Measurements from ENCODE around the gene ONECUT1.

Gene ONECUT1

DNA sequence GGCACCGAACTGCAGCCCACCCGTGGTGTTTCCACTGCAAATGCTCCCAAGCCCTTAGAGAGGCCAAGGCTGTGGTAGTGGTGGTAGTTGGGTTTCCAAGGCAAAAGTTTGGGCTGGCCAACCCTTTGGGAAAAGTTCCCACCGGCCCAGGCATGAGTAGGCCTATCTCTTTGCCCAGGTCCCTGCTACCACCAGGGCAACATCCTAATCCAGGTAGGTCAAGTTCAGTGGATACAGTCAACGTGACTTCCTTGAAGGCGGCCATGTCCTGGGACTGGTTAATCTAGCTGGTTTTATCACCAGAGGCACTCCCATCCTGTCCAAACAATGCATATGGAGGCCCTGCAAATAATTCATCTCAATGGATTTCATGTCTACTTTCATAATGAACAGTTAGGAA is 1.6 kb upstream of the ONECUT1 start:
- TF ChIP-seq, protein P1, sequence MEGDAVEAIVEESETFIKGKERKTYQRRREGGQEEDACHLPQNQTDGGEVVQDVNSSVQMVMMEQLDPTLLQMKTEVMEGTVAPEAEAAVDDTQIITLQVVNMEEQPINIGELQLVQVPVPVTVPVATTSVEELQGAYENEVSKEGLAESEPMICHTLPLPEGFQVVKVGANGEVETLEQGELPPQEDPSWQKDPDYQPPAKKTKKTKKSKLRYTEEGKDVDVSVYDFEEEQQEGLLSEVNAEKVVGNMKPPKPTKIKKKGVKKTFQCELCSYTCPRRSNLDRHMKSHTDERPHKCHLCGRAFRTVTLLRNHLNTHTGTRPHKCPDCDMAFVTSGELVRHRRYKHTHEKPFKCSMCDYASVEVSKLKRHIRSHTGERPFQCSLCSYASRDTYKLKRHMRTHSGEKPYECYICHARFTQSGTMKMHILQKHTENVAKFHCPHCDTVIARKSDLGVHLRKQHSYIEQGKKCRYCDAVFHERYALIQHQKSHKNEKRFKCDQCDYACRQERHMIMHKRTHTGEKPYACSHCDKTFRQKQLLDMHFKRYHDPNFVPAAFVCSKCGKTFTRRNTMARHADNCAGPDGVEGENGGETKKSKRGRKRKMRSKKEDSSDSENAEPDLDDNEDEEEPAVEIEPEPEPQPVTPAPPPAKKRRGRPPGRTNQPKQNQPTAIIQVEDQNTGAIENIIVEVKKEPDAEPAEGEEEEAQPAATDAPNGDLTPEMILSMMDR (IDR thresholded peaks at IDR 0.05; ENCODE audit: insufficient read depth, low read length, missing control alignments) = no peak
- CTCF ChIA-PET = interaction anchor here (0.8 kb wide), 1 partner anchor 12 kb away, joined by 3 read pairs; no protein-coding TSS in a partner anchor
- H3K4me3 ChIP-seq (ENCODE audit: low read depth, low read length) = no peak overlapping the region
- POLR2A ChIA-PET = no interaction called here
- no peak for DNase-seq (ENCODE audit: low read depth, low spot score)

DNA sequence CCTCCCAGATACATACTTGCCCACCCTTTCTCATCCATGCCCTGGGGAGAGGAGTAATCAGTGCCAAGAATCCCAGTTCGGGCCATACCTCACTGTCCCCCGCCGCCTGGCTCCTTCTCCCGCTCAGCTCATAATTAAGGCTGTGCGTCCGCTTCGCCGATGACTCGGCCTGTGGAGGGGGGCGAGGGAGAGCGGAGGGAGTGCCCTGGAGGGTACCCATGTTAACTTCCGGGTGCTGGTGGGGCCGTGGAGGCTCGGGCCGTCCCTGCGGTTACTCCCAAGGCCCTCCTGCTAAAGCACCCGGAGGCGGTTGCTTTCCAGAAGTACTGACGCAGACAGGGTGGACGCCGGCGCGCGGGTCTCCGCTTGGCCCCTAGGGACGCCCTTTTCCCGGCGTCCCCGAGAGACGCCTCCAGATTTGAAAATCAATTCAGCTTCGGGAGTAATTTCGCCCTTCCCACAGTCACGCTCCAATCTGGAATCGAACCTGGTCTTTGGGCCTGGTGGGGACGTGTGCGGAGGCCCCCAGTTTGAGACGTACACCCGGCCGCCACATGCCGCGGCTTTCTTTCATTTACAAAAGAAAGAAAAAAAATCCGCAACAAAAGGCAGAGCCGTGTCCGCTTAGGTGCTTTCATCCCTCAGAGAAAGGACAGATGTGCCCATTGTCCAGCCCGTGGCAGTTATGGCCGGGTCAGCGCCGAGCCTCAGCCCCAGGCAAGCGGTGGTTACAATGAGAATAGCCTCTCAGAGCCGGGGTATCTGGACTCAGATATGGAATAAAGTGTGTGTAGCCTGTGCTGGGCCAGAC is 1.0 kb upstream of the ONECUT1 start:
- H3K4me3 ChIP-seq (ENCODE audit: low read depth, low read length) = peak overlapping the region; percentile 59
- no peak for DNase-seq (ENCODE audit: low read depth, low spot score)
- POLR2A ChIA-PET = no interaction called here
- CTCF ChIA-PET = no interaction called here
- TF ChIP-seq, protein P1 (IDR thresholded peaks at IDR 0.05; ENCODE audit: insufficient read depth, low read length, missing control alignments) = no peak

DNA sequence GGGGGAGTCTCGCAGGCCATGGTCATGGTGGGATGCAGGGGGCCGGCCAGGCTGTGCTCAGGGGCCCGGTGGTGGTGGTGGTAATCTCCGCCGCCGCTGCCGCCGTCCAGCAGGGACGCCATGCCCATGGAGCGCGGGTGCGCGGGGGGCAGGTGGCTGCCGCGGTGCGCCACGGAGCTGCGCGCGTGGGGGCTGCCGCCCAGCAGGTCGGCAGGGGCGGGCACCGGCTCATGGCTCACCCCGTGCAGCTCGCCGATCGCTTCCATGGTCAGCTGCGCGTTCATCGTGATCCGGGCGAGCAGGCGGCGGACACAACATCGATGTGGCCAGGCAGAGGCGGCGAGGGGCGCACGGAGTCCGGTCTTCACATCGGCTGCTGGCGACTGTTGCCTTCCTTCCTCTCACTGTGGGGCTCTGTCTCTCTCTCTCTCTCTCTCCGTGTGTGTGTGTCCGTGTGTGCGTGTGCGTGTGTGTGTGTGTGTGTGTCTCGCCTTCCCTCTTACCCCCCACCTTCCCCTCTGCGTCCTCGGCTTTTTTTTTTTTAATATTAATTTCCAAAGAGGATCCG is 451 bp downstream of the ONECUT1 start:
- DNase-seq (ENCODE audit: low read depth, low spot score) = no peak
- ChIA-PET CTCF (interaction anchor here (0.9 to 1.9 kb wide), 2 partner anchors 8 to 10 kb away, joined by 3 to 5 read pairs; no protein-coding TSS in a partner anchor), POLR2A (no interaction called here)
- peak overlapping the region; percentile 59 for H3K4me3 ChIP-seq (ENCODE audit: low read depth, low read length)
- TF ChIP-seq, protein P1 (IDR thresholded peaks at IDR 0.05; ENCODE audit: insufficient read depth, low read length, missing control alignments) = no peak

DNA sequence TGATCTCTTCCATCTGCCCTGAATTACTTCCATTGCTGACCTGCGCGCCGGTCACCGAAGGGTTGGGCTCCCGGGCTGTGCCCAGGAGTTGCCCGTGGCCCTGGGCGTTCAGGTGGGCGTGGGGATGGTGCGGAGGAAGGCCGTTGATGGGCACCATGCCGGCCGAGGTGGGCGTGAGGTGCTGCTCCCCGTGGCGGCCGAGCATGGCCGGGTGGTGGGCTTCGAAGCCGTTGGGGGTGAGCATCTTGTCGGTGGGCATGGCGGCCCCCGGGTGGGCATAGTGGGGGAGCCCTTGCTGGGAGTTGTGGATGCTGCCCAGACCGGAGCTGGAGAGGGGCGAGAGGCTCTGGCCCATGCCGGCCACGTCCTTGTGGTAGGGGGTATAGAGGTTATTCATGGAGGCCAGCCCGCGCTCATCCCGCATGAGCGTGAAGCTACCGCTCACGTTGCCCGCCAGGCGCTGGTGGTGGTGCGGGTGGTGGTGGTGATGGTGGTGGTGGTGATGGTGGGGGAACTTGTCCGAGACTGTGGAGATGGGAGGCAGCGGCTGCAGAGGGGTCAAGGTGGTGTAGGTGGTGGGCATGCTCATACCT is 1.0 kb downstream of the ONECUT1 start:
- POLR2A ChIA-PET = no interaction called here
- TF ChIP-seq, protein P1 (IDR thresholded peaks at IDR 0.05; ENCODE audit: insufficient read depth, low read length, missing control alignments) = no peak
- H3K4me3 ChIP-seq (ENCODE audit: low read depth, low read length) = no peak overlapping the region; the same call in 1 of the 2 replicates
- CTCF ChIA-PET = interaction anchor here (0.9 to 1.9 kb wide), 2 partner anchors 7 to 9 kb away, joined by 3 to 5 read pairs; no protein-coding TSS in a partner anchor
- no peak for DNase-seq (ENCODE audit: low read depth, low spot score)

DNA sequence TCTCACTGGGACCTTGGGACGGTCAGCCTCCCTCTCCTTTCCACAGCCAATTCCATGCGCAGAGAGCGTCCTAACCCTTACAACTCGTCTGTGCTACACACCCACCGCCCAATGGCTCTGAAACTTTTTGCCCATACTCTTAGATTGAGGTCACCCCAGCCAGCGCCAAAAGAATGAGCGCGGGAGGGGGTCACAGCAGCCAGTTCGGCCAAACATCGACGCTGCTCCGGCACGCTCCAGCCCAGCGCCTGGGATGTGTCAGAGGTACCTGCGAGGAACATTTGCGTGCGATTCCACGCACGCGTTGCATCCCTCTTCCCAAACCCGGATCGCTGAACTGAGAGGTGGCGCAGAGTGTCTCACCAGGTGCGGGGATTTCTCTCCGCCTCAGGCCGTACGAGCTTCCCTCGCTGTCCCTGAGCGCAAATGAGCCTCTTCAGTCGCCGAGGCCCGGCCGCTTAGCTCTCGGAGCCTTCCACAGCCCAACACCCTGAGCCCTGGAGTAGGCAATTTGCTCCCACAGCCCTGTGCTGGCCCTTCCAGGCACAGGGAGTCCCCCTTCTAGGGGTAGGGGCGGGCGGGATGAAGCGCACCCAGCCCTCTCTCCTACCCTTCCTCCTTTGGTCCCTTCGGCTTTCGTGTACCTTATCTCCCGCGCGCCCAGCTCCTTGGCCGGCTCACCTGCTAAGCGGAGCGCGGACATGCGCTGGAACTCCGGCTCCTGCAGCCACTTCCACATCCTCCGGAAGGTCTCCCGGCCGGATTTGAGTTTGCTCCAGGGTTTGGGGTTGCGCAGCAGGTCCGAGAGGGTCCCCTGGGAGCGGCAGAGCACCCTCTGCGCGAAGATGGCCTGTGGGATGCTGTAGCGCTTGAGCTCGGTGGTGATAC is 1.8 kb downstream of the ONECUT1 start:
- ChIA-PET CTCF (interaction anchor here (1.4 to 1.9 kb wide), 2 partner anchors 8 to 10 kb away, joined by 5 read pairs; no protein-coding TSS in a partner anchor), POLR2A (no interaction called here)
- TF ChIP-seq, protein P1 (IDR thresholded peaks at IDR 0.05; ENCODE audit: insufficient read depth, low read length, missing control alignments) = no peak
- no peak for DNase-seq (ENCODE audit: low read depth, low spot score)
- H3K4me3 ChIP-seq (ENCODE audit: low read depth, low read length) = no peak overlapping the region
